Neuronal stem cell (in vitro differentiated cells): ENCODE measurements around the gene GOLIM4.
A peak's percentile ranks its signal among the peaks of the same experiment; 100 is the strongest.

Source experiments
- DNase-seq: peaks from one replicate; pipeline ENCODE4 v3.0.0-alpha.2; 2013; ENCODE audit warnings: low spot score
- H2AFZ ChIP-seq: one replicate; pipeline ENCODE4 v1.6.1; 2013; ENCODE audit warnings: mild to moderate bottlenecking, low read length, inconsistent platforms
- H2AK5ac ChIP-seq: 2 replicates; pipeline ENCODE4 v1.6.1; 2013; ENCODE audit warnings: low read depth, mild to moderate bottlenecking, inconsistent platforms, low read length, moderate library complexity, mixed read lengths
- H2BK120ac ChIP-seq: 2 replicates; pipeline ENCODE4 v1.6.1; 2013; ENCODE audit warnings: low read depth, mild to moderate bottlenecking, inconsistent platforms, low read length, moderate library complexity, mixed read lengths
- H2BK12ac ChIP-seq: one replicate; pipeline ENCODE4 v1.6.1; 2013; ENCODE audit warnings: low read length, inconsistent platforms
- H2BK15ac ChIP-seq: 2 replicates; pipeline ENCODE4 v1.6.1; 2013; ENCODE audit warnings: mild to moderate bottlenecking, low read length, inconsistent platforms, mixed read lengths
- H2BK5ac ChIP-seq: one replicate; pipeline ENCODE4 v1.6.1; 2013; ENCODE audit warnings: inconsistent platforms, mild to moderate bottlenecking, low read length, moderate library complexity
- H3K14ac ChIP-seq: one replicate; pipeline ENCODE4 v1.6.1; 2013; ENCODE audit warnings: low read length, inconsistent platforms
- H3K18ac ChIP-seq: 2 replicates; pipeline ENCODE4 v1.6.1; 2013; ENCODE audit warnings: low read length, inconsistent platforms
- H3K23ac ChIP-seq: 2 replicates; pipeline ENCODE4 v1.6.1; 2013; ENCODE audit warnings: low read depth, mild to moderate bottlenecking, mixed read lengths, low read length, inconsistent platforms; ENCODE audit not compliant: poor library complexity
- H3K27ac ChIP-seq: replicated peaks from 3 replicates; pipeline ENCODE4 v1.5.1; 2013; ENCODE audit warnings: low read length, inconsistent platforms
- H3K27me3 ChIP-seq, 3 experiments: 2 replicates each; pipeline ENCODE4 v1.6.1; 2013; ENCODE audit warnings: low read length in 3 of 3, mild to moderate bottlenecking in 2 of 3, inconsistent platforms in 1 of 3, low read depth in 1 of 3, mixed read lengths in 1 of 3, moderate library complexity in 1 of 3; ENCODE audit not compliant: control insufficient read depth in 3 of 3, insufficient read depth in 3 of 3
- H3K36me3 ChIP-seq, 2 donors: replicated peaks in 1 of 2; 2 replicates each; pipeline ENCODE4 v1.6.1; 2013; ENCODE audit warnings: low read length in 2 of 2; ENCODE audit not compliant: control insufficient read depth in 2 of 2, insufficient read depth in 2 of 2
- H3K4ac ChIP-seq: 2 replicates; pipeline ENCODE4 v1.6.1; 2013; ENCODE audit warnings: inconsistent platforms, mild to moderate bottlenecking, low read length, moderate library complexity
- H3K4me1 ChIP-seq, 2 donors: 1 replicate in 1 of 2; 2 replicates in 1 of 2; pipeline ENCODE4 v1.6.1; 2013; ENCODE audit warnings: low read length in 2 of 2, low read depth in 1 of 2; ENCODE audit not compliant: control insufficient read depth in 2 of 2, insufficient read depth in 1 of 2
- H3K4me2 ChIP-seq: one replicate; pipeline ENCODE4 v1.6.1; 2013; ENCODE audit warnings: mild to moderate bottlenecking, low read length, inconsistent platforms; ENCODE audit not compliant: insufficient read depth, poor library complexity, severe bottlenecking
- H3K4me3 ChIP-seq, 2 donors: 2 replicates each; pipeline ENCODE4 v1.5.1; 2013; ENCODE audit warnings: low read length in 2 of 2, mild to moderate bottlenecking in 2 of 2, inconsistent platforms in 1 of 2, moderate library complexity in 1 of 2
- H3K79me1 ChIP-seq: one replicate; pipeline ENCODE4 v1.6.1; 2013; ENCODE audit warnings: low read depth, mild to moderate bottlenecking, inconsistent platforms, low read length, moderate library complexity
- H3K9ac ChIP-seq: one replicate; pipeline ENCODE4 v1.6.1; 2013; ENCODE audit warnings: mild to moderate bottlenecking, low read depth, low read length, inconsistent platforms; ENCODE audit not compliant: poor library complexity
- H3K9me3 ChIP-seq, 2 donors: replicated peaks in 1 of 2; 2 replicates each; pipeline versions ENCODE3 to v1.6.1; 2013; ENCODE audit warnings: low read length in 2 of 2, mild to moderate bottlenecking in 2 of 2, inconsistent platforms in 1 of 2, low read depth in 1 of 2, mixed read lengths in 1 of 2, moderate library complexity in 1 of 2; ENCODE audit not compliant: control insufficient read depth in 2 of 2, insufficient read depth in 1 of 2
- H4K8ac ChIP-seq: one replicate; pipeline ENCODE4 v1.6.1; 2013; ENCODE audit warnings: low read depth, mild to moderate bottlenecking, inconsistent platforms, low read length, moderate library complexity
- H4K91ac ChIP-seq: one replicate; pipeline ENCODE4 v1.6.1; 2013; ENCODE audit warnings: low read length, low read depth, mild to moderate bottlenecking, inconsistent platforms; ENCODE audit not compliant: poor library complexity
- WGBS, 2 donors: extraction: QIAGEN DNeasy Blood & Tissue Kit; methylation state at CpG; one replicate each; pipeline ENCODE4 v1.1.7; 2013; ENCODE audit warnings: missing lambda C conversion rate in 2 of 2, mixed read lengths in 1 of 2; ENCODE audit not compliant: insufficient read length in 2 of 2, insufficient replicate concordance in 1 of 2; ENCODE audit errors: extremely low coverage in 2 of 2; 5-methylcytosine and 5-hydroxymethylcytosine counted together

Gene GOLIM4

DNA sequence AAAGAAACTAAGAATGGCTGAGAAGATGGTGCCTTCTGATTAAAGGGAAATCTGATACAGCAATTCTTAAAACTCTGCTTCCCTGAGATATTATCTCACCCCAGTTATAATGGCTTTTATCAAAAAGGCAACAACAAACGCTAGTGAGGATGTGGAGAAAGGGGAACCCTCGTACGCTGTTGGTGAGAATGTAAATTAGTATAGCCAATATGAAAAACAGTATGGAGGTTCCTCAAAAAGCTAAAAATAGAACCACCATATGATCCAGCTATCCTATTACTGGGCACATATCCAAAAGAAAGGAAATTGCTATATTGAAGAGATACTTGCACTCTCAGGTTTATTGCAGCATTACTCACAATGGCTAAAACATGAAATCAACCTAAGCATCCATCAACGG, 65.1 kb downstream of the GOLIM4 start:
- H3K9ac ChIP-seq, result no peak overlapping the region
- no peaks in the 10 kb centered on the region for H3K79me1 ChIP-seq
- H2AK5ac ChIP-seq, result no peak overlapping the region
- H2BK12ac ChIP-seq, result no peak overlapping the region
- H3K4ac ChIP-seq, result no peak overlapping the region
- H3K9me3 ChIP-seq, result peaks cover 0 to 1% of the 10 kb centered on the region in 2 donors
- H3K14ac ChIP-seq, result no peak overlapping the region
- H3K27me3 ChIP-seq, result no peaks in the 10 kb centered on the region
- H2BK15ac ChIP-seq, result no peak overlapping the region
- no peak overlapping the region for H3K23ac ChIP-seq
- H2BK5ac ChIP-seq, result no peak overlapping the region
- H4K91ac ChIP-seq, result no peak overlapping the region
- H4K8ac ChIP-seq, result no peak overlapping the region
- DNase-seq, result no peak
- no peak overlapping the region for H3K4me3 ChIP-seq
- WGBS, 2 donors, result no CpG with 5 or more reads among the region's 4 CpGs
- no peak overlapping the region for H3K27ac ChIP-seq
- no peaks in the 10 kb centered on the region for H3K4me1 ChIP-seq
- no peak overlapping the region for H2BK120ac ChIP-seq
- H3K4me2 ChIP-seq, result no peak overlapping the region
- H2AFZ ChIP-seq, result no peak overlapping the region
- H3K36me3 ChIP-seq, result peaks cover 10 to 65% of the 10 kb centered on the region in 2 donors
- no peak overlapping the region for H3K18ac ChIP-seq

DNA sequence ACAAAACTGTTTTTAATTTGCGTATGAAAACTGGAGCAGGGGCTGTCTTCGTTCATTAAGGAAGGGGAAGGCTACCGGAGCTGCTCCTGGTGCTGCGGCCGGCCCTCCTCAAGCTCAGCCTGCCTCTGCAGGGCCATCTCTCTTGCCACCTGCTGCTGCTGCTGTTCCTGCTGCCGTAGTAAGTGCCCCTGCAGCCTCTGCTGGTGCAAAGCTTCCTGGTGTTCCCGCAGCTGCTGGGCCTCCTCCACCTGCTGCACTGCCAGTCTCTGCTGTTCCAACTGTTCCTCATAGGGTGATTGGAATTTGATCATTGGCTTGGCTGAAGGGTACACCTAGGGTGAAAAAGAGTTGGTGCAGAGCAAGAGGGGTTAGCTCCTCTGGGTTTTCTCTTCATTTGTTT, 66.0 kb downstream of the GOLIM4 start:
- Histone ChIP-seq H2AK5ac (no peak overlapping the region), H3K27me3 (no peaks in the 10 kb centered on the region), H3K79me1 (no peaks in the 10 kb centered on the region), H4K8ac (no peak overlapping the region), H3K23ac (no peak overlapping the region), H3K27ac (no peak overlapping the region), H3K4me2 (no peak overlapping the region), H3K4me1 (no peaks in the 10 kb centered on the region), H3K9me3 (no peaks in the 10 kb centered on the region), H3K9ac (no peak overlapping the region), H3K4me3 (no peak overlapping the region), H2BK12ac (no peak overlapping the region), H3K18ac (peak overlapping the region; percentile 27), H2BK15ac (no peak overlapping the region), H3K36me3 (peaks cover 8 to 65% of the 10 kb centered on the region in 2 donors), H3K14ac (no peak overlapping the region), H4K91ac (no peak overlapping the region), H2BK5ac (no peak overlapping the region), H2BK120ac (no peak overlapping the region), H2AFZ (no peak overlapping the region), H3K4ac (no peak overlapping the region)
- no peak for DNase-seq
- no CpG with 5 or more reads among the region's 7 CpGs for WGBS, 2 donors

DNA sequence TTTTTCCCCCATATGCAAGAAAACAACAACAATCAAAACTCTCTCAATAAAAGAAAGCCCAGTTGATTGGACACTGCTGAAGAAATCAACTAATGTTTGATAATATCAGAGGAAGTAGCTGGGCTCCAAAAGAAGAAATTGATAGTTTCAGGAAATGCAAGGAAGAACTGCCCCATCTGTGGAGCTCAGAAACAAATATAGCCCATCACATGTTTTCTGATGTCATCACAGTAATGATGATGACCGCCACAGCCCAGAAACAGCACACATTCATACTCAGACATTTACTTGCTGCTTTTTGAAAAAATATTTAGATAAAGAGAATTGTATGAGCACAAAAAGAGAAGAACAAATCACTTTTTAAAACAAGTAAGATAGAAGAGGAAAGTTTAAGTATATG, 67.6 kb downstream of the GOLIM4 start:
- Histone ChIP-seq H3K23ac (no peak overlapping the region), H3K9me3 (no peaks in the 10 kb centered on the region), H2AK5ac (no peak overlapping the region), H3K9ac (no peak overlapping the region), H3K18ac (no peak overlapping the region), H2BK120ac (no peak overlapping the region), H2BK15ac (no peak overlapping the region), H3K4me1 (peaks cover 0 to 7% of the 10 kb centered on the region in 2 donors), H2AFZ (no peak overlapping the region), H3K4ac (no peak overlapping the region), H3K79me1 (no peaks in the 10 kb centered on the region), H2BK5ac (no peak overlapping the region), H4K91ac (no peak overlapping the region), H3K14ac (no peak overlapping the region), H4K8ac (no peak overlapping the region), H3K4me3 (no peak overlapping the region), H3K27ac (no peak overlapping the region), H3K36me3 (peaks cover 13 to 81% of the 10 kb centered on the region in 2 donors), H3K4me2 (no peak overlapping the region), H2BK12ac (no peak overlapping the region), H3K27me3 (no peaks in the 10 kb centered on the region)
- DNase-seq, result no peak
- no CpG with 5 or more reads among the region's 1 CpG for WGBS, 2 donors

DNA sequence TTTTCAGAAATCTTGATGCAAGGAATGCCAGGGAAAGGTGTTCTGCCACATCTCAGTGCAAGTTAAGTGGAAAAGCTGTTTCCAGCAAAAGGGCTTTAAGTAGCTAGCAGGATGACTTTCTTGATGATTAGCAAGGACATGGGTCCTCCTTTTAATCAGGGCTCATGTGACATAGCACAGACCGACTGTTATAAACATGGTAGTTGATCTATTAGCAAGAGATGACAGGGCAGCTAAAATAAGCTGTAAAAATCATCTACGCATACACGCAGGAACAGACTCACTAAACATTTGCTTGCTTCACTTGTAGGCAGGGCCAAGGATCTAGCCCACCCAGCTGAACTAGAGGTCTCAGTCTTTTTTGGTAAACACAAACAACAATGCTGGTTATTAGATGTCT, 69.0 kb downstream of the GOLIM4 start:
- Histone ChIP-seq H3K4me2 (no peak overlapping the region), H3K23ac (no peak overlapping the region), H3K9me3 (no peaks in the 10 kb centered on the region), H4K8ac (no peak overlapping the region), H3K4ac (no peak overlapping the region), H3K9ac (no peak overlapping the region), H3K27ac (no peak overlapping the region), H2BK5ac (no peak overlapping the region), H2AFZ (no peak overlapping the region), H3K36me3 (peaks cover 12 to 83% of the 10 kb centered on the region in 2 donors), H3K27me3 (no peaks in the 10 kb centered on the region), H2BK15ac (no peak overlapping the region), H4K91ac (no peak overlapping the region), H3K4me1 (peaks cover 0 to 7% of the 10 kb centered on the region in 2 donors), H2AK5ac (no peak overlapping the region), H3K14ac (no peak overlapping the region), H2BK120ac (no peak overlapping the region), H3K4me3 (no peak overlapping the region), H3K18ac (no peak overlapping the region), H3K79me1 (no peaks in the 10 kb centered on the region), H2BK12ac (no peak overlapping the region)
- DNase-seq, result no peak
- no CpG with 5 or more reads among the region's 3 CpGs for WGBS, 2 donors
